Spleen (tissue), 11 donors: ENCODE results near the gene COL25A1. TPM values are rescaled to one million over a fixed set of nuclear protein-coding genes. Genes with fewer than 3 reads are reported as not detected.

Experiments used
- DNase-seq: peaks from one replicate; pipeline ENCODE4 v3.0.0-alpha.2; 2020
- H3K27ac ChIP-seq, 8 donors: fragments of 200-600 bp; sonication (generic) in 7 of 8; 1 replicate in 4 of 8; 2 replicates in 4 of 8; pipeline versions ENCODE4 v1.5.0 to v1.8.0; 2016 to 2021; ENCODE audit warnings: inconsistent platforms in 4 of 8, mild to moderate bottlenecking in 4 of 8, moderate library complexity in 1 of 8
- H3K27me3 ChIP-seq, 7 donors: fragments of 200-600 bp; sonication (generic) in 6 of 7; replicated peaks in 1 of 7; 1 replicate in 4 of 7; 2 replicates in 3 of 7; pipeline versions ENCODE4 v1.5.0 to v1.8.0; 2016 to 2021; ENCODE audit warnings: inconsistent platforms in 3 of 7, mild to moderate bottlenecking in 1 of 7
- H3K36me3 ChIP-seq, 6 donors: fragments of 200-600 bp; sonication (generic) in 5 of 6; 1 replicate in 4 of 6; 2 replicates in 2 of 6; pipeline versions ENCODE4 v1.5.0 to v1.8.0; 2016 to 2021; ENCODE audit warnings: inconsistent platforms in 2 of 6
- H3K4me1 ChIP-seq, 6 donors: fragments of 200-600 bp; sonication (generic) in 5 of 6; 1 replicate in 3 of 6; 2 replicates in 3 of 6; pipeline versions ENCODE4 v1.5.0 to v1.8.0; 2016 to 2021; ENCODE audit warnings: inconsistent platforms in 3 of 6
- H3K4me3 ChIP-seq, 8 donors: fragments of 200-600 bp; sonication (generic) in 7 of 8; 1 replicate in 4 of 8; 2 replicates in 4 of 8; pipeline versions ENCODE4 v1.5.0 to v1.8.0; 2016 to 2021; ENCODE audit warnings: inconsistent platforms in 4 of 8, mild to moderate bottlenecking in 4 of 8, moderate library complexity in 2 of 8
- H3K9me3 ChIP-seq, 8 donors: fragments of 200-600 bp; sonication (generic) in 7 of 8; 1 replicate in 4 of 8; 2 replicates in 4 of 8; pipeline versions ENCODE4 v1.5.0 to v1.8.0; 2016 to 2021; ENCODE audit warnings: inconsistent platforms in 4 of 8
- CTCF ChIP-seq, 11 experiments: fragments of 200-600 bp in 7 of 11; fragments of 450-650 bp in 4 of 11; sonication (generic) in 4 of 11; IDR thresholded peaks in 8 of 11; conservative IDR thresholded peaks in 3 of 11; 1 replicate in 7 of 11; 2 replicates in 4 of 11; pipeline versions ENCODE4 v1.4.0 to v1.8.0; 2016 to 2021; ENCODE audit warnings: antibody characterized with exemption in 11 of 11, inconsistent platforms in 4 of 11, mild to moderate bottlenecking in 1 of 11
- POLR2A ChIP-seq, 3 donors: fragments of 450-650 bp; IDR thresholded peaks; one replicate each; pipeline ENCODE4 v1.5.1; 2017; ENCODE audit warnings: antibody characterized with exemption in 3 of 3, mild to moderate bottlenecking in 1 of 3
- POLR2AphosphoS5 ChIP-seq, 3 donors: sonication (generic); formaldehyde crosslinking; IDR thresholded peaks; one replicate each; pipeline ENCODE4 v1.5.1; 2017; ENCODE audit warnings: antibody characterized with exemption in 3 of 3
- WGBS, 5 donors: extraction: QIAGEN DNeasy Blood & Tissue Kit in 3 of 5; methylation state at CpG; one replicate each; pipeline versions ENCODE4 v1.1.5 to v1.1.7; 2013 to 2018; 5-methylcytosine and 5-hydroxymethylcytosine counted together
- intact Hi-C: fragments of 100-400 bp; cut with DNase I; formaldehyde crosslinking; loops from one replicate; pipeline ENCODE4 v1.15.0; 2023; ENCODE audit warnings: low total_unique reads
- polyA plus RNA-seq, 3 donors: library from polyadenylated mRNA; stranded (reverse); fragments of 200-250 nt; gene quantifications; one replicate each; pipeline ENCODE4 v1.2.1, GENCODE V29; 2013
- total RNA-seq, 7 donors: library from RNA; depleted of rRNA in 3 of 7; stranded (reverse); fragments of >200 nt in 3 of 7; fragmentation: NEBNext Ultra II Directional in 4 of 7; extraction: Animal tissue kit (Norgen Biotek cat#: 25700) in 4 of 7; gene quantifications; one replicate each; pipeline versions ENCODE4 v1.1.0 to v1.2.1, GENCODE V29; 2016 to 2021
- donor health status: healthy with polysubstance abuse.
- donor health status: DM: no; HTN: no; CAD: no; lungs with moderate emphysema.
- donor health status: DM: no; HTN: no; CAD: no.
- donor health status: Bipolar disorder and iron deficiency.
- donor health status: healthy.
- donor health status: DM: no; HTN: no; CAD: no.
- donor health status: DM: yes; HTN: yes; CAD: no.

The COL25A1 gene
- total and polyA plus RNA-seq, 10 donors, result 0.06 to 1.9 (median 0.57) TPM; not detected in 1

DNA sequence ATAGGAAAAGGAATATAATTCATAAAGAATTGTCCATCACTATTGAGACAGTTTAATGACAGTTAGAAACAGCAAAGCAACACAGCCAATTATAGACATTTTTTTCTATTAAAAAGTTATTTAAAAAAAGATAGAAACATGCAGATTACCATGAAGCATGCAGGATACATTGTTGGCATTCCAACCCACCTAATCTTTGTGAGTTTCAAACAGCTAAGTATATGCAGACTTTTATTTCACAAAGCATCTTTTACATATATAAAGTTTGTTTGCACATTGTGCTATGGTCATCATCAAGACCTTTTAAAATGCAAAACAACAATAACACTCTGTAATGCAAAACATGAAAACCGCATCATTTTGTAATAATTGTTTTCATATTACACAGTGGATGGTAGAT lies 413.7 kb downstream of the COL25A1 start:
- DNase-seq, result no peak
- intact Hi-C loops, result no loop called here
- TF ChIP-seq POLR2A (IDR thresholded peaks at IDR 0.05), result no peak
- TF ChIP-seq POLR2AphosphoS5 (IDR thresholded peaks at IDR 0.05), result no peak
- Histone ChIP-seq H3K4me3 (no peak overlapping the region), H3K36me3 (no peaks in the 10 kb centered on the region), H3K9me3 (no peaks in the 10 kb centered on the region), H3K27me3 (no peaks in the 10 kb centered on the region), H3K4me1 (no peaks in the 10 kb centered on the region), H3K27ac (no peak overlapping the region)
- 85 to 100% (median 88%) methylated on average over 1 of the region's 1 CpG for WGBS, 5 donors

GRCh38 chr4:108887034-108887433 lies 415.4 kb downstream of the COL25A1 start:
- TF ChIP-seq POLR2A (IDR thresholded peaks at IDR 0.05), result no peak
- no peak for TF ChIP-seq POLR2AphosphoS5 (IDR thresholded peaks at IDR 0.05)
- TF ChIP-seq CTCF (IDR thresholded peaks at IDR 0.05 in 8 of 11, conservative IDR thresholded peaks at IDR 0.05 in 3 of 11), result no peak
- no peaks in the 10 kb centered on the region for H3K27me3 ChIP-seq
- no peak for DNase-seq
- no peaks in the 10 kb centered on the region for H3K4me1 ChIP-seq
- no peak overlapping the region for H3K27ac ChIP-seq
- H3K9me3 ChIP-seq, result no peaks in the 10 kb centered on the region
- no peaks in the 10 kb centered on the region for H3K36me3 ChIP-seq
- H3K4me3 ChIP-seq, result no peak overlapping the region
- intact Hi-C loops, result no loop called here
- 54 to 94% (median 80%) methylated on average over 5 of the region's 5 CpGs for WGBS, 5 donors

DNA sequence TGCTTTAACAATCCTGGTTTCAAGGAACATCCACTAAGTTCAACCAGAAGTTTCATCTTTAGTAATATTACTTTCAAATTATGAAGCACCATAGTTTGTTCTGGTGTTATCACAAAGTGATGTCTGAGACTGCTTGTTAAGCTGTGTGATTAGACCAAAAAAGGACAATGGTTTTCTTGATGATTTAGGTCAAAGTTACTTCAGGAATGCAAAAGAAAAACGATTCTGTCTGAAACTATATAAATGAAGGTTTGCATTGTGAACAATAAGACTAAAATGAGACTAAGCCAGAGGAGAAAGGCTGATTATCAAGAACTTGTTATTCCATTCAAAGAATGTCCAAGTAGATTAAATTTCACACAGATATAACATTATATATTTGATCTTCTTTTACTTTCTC lies 417.2 kb downstream of the COL25A1 start:
- WGBS, 5 donors, result 25 to 53% (median 38%) methylated on average over 1 of the region's 1 CpG
- Histone ChIP-seq H3K4me3 (no peak overlapping the region), H3K27me3 (no peaks in the 10 kb centered on the region), H3K36me3 (no peaks in the 10 kb centered on the region), H3K4me1 (no peaks in the 10 kb centered on the region), H3K27ac (no peak overlapping the region), H3K9me3 (no peaks in the 10 kb centered on the region)
- no peak for DNase-seq
- intact Hi-C loops, result no loop called here
- TF ChIP-seq CTCF (IDR thresholded peaks at IDR 0.05 in 8 of 11, conservative IDR thresholded peaks at IDR 0.05 in 3 of 11) (no peak), POLR2A (IDR thresholded peaks at IDR 0.05) (no peak), POLR2AphosphoS5 (IDR thresholded peaks at IDR 0.05) (no peak)

- TF ChIP-seq CTCF (IDR thresholded peaks at IDR 0.05 in 8 of 11, conservative IDR thresholded peaks at IDR 0.05 in 3 of 11), result no peak
- TF ChIP-seq POLR2AphosphoS5 (IDR thresholded peaks at IDR 0.05), result no peak
- no peak for TF ChIP-seq POLR2A (IDR thresholded peaks at IDR 0.05)
- intact Hi-C loops, result no loop called here
- Histone ChIP-seq H3K9me3 (no peaks in the 10 kb centered on the region), H3K27me3 (no peaks in the 10 kb centered on the region), H3K4me3 (no peak overlapping the region), H3K36me3 (no peaks in the 10 kb centered on the region), H3K27ac (no peak overlapping the region), H3K4me1 (no peaks in the 10 kb centered on the region)
- no peak for DNase-seq
Measured at GRCh38 chr4:108884596-108884995, 417.9 kb downstream of the COL25A1 start.

DNA sequence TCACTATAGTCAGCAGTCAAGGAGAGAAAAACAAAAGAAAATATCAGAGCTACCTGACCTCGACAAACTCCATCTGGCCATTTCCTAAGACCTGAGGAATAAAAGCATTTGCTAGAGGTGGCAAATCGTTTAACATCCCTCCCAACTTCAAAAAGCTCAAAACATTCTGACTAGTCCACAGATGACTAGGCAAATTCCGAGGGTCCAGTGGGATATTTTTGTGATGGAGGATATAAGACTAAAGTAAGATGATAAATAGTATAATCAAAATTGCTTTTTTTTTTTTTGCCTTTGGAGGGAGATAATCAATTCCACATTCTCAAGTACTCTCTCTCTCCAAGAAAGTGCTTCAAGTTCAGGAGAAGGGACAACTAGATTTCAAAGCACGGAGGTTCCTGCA lies 420.5 kb downstream of the COL25A1 start:
- WGBS, 5 donors, result 79 to 93% (median 87%) methylated on average over 4 of the region's 4 CpGs
- Histone ChIP-seq H3K36me3 (no peaks in the 10 kb centered on the region), H3K27me3 (no peaks in the 10 kb centered on the region), H3K4me3 (no peak overlapping the region), H3K4me1 (peaks cover 0 to 10% (median 3%) of the 10 kb centered on the region in 6 donors), H3K27ac (no peak overlapping the region), H3K9me3 (no peaks in the 10 kb centered on the region)
- DNase-seq, result no peak
- intact Hi-C loops, result no loop called here
- no peak for TF ChIP-seq POLR2AphosphoS5 (IDR thresholded peaks at IDR 0.05)
- no peak for TF ChIP-seq CTCF (IDR thresholded peaks at IDR 0.05 in 8 of 11, conservative IDR thresholded peaks at IDR 0.05 in 3 of 11)
- TF ChIP-seq POLR2A (IDR thresholded peaks at IDR 0.05), result no peak
